Pons (tissue), 1 donor: Measurements from ENCODE around the gene LMLN.
A peak's percentile ranks its signal among the peaks of the same experiment; 100 is the strongest.
"Not testable (repeated sequence)": the region's sequence is repeated elsewhere in the genome, so short reads cannot be mapped to it uniquely, and the experiment has no call there.

Experiments
- DNase-seq: peaks from one replicate; pipeline ENCODE4 v3.0.0-alpha.2; 2016; ENCODE audit warnings: low spot score

Gene LMLN

GRCh38 chr3:198079771-198080520 is 119.9 kb downstream of the LMLN start:
- peak; percentile 12 for DNase-seq

- peak; percentile 45 for DNase-seq
These were observed 120.7 kb downstream of the LMLN start for GRCh38 chr3:198080521-198081384.

- DNase-seq: no peak
These were observed 121.4 kb downstream of the LMLN start for GRCh38 chr3:198081421-198081844.

GRCh38 chr3:198082226-198082625 is 122.2 kb downstream of the LMLN start:
- not testable (repeated sequence) for DNase-seq

GRCh38 chr3:198088421-198088955 is 128.5 kb downstream of the LMLN start:
- no peak for DNase-seq

- DNase-seq: no peak
These were observed 130.8 kb downstream of the LMLN start for GRCh38 chr3:198090795-198091332.

- no peak for DNase-seq
These were observed 132.3 kb downstream of the LMLN start for GRCh38 chr3:198092276-198092675.

- no peak for DNase-seq
These were observed 133.2 kb downstream of the LMLN start for GRCh38 chr3:198093112-198093679.
